SU-DHL-6 (cell line): Measurements from ENCODE around the gene SAXO1.

Experiments used
- H2AFZ ChIP-seq: fragments of 200-600 bp; sonication (generic); 2 replicates; pipeline ENCODE4 v1.6.1; 2014; ENCODE audit warnings: low read depth, mild to moderate bottlenecking, moderate library complexity, mixed read lengths, antibody characterized with exemption, low read length; ENCODE audit not compliant: severe bottlenecking
- H3F3A ChIP-seq: fragments of 200-600 bp; shearing (Covaris generic); 2 replicates; pipeline ENCODE4 v1.6.0; 2016; ENCODE audit warnings: antibody characterized with exemption, mild to moderate bottlenecking; ENCODE audit not compliant: insufficient read depth
- H3K27ac ChIP-seq: fragments of 200-600 bp; sonication (generic); 2 replicates; pipeline ENCODE4 v1.5.1; 2016; ENCODE audit warnings: low read depth, mild to moderate bottlenecking, low read length, moderate library complexity, mixed read lengths
- H3K27me3 ChIP-seq: fragments of 200-600 bp; sonication (generic), shearing (Covaris generic); 2 replicates; pipeline ENCODE4 v1.6.0; 2014; ENCODE audit warnings: mild to moderate bottlenecking, low read length
- H3K36me3 ChIP-seq: fragments of 200-600 bp; sonication (generic); 2 replicates; pipeline ENCODE4 v1.6.1; 2014; ENCODE audit warnings: mild to moderate bottlenecking, low read length, mixed read lengths
- H3K4me2 ChIP-seq: fragments of 300-600, 200-600 bp; shearing (Covaris generic), sonication (generic); 2 replicates; pipeline ENCODE4 v1.6.0; 2014; ENCODE audit warnings: low read length, low read depth, mild to moderate bottlenecking; ENCODE audit not compliant: poor library complexity, severe bottlenecking
- H3K4me3 ChIP-seq: fragments of 200-600 bp; sonication (generic); 2 replicates; pipeline ENCODE4 v1.5.1; 2014; ENCODE audit warnings: antibody characterized with exemption, low read length, mild to moderate bottlenecking, mixed read lengths; ENCODE audit not compliant: insufficient read depth, poor library complexity, severe bottlenecking
- H3K79me2 ChIP-seq: fragments of 200-600 bp; sonication (generic); 2 replicates; pipeline ENCODE4 v1.6.1; 2014; ENCODE audit warnings: mild to moderate bottlenecking, low read length, moderate library complexity; ENCODE audit not compliant: insufficient read depth
- H3K9ac ChIP-seq: fragments of 200-600 bp; sonication (generic); 2 replicates; pipeline ENCODE4 v1.7.0; 2014; ENCODE audit warnings: mild to moderate bottlenecking, low read length
- H3K9me2 ChIP-seq: fragments of 200-600 bp; sonication (generic); replicated peaks from 2 replicates; pipeline ENCODE4 v1.6.1; 2014; ENCODE audit warnings: low read length; ENCODE audit not compliant: insufficient read depth
- H3K9me3 ChIP-seq: fragments of 200-600 bp; sonication (generic); 2 replicates; pipeline ENCODE4 v1.6.1; 2014; ENCODE audit warnings: low read length, mixed read lengths; ENCODE audit not compliant: insufficient read depth
- H4K20me1 ChIP-seq: fragments of 200-600 bp; sonication (generic); 2 replicates; pipeline ENCODE4 v1.6.1; 2014; ENCODE audit warnings: low read depth, mild to moderate bottlenecking, antibody characterized with exemption, low read length, moderate library complexity, mixed read lengths
- CTCF ChIP-seq: fragments of 200-600 bp; sonication (generic); IDR thresholded peaks from one replicate; pipeline ENCODE4 v1.5.1; 2017; ENCODE audit warnings: antibody characterized with exemption, mild to moderate bottlenecking, low read length, moderate library complexity; ENCODE audit not compliant: insufficient read depth, poor library complexity, severe bottlenecking
- EZH2phosphoT487 ChIP-seq: fragments of 200-600 bp; sonication (generic), shearing (Covaris generic); conservative IDR thresholded peaks from 2 replicates; pipeline ENCODE4 v1.6.1; 2018; ENCODE audit warnings: mild to moderate bottlenecking, antibody characterized with exemption, low read length, moderate library complexity, mixed read lengths

SAXO1 gene

DNA sequence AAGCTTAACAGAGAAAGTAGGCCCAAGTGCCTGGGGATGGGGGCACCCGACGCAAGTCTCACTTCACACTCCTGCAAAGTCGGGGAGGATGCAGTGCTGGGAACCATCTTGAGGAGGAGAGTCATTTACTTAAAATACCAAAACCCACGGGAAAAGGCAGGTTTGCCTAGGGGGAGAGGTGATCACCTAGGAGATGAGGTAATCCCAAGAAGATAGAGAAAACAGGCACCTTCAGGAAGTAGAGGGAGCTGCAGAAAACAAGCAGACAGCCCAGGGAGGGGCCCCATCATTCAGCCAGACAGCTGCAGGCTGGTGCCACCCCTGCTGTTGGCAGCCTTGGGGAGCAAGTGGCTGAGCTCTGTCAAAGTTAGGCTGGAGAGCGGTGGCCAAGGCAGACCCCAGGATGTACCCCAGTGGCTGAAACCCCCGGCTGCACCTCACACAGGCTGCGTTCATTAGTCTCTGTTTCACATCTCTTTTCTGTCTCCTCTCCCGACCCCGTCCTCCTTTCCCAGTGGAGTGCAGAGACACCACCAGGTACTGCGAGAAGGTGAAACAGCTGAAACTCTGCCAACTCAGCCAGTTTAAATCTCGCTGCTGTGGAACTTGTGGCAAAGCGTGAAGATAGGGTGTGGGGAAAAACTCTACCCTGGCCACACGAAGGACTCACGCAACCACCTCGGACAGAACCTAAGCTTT is 124.9 kb downstream of the SAXO1 start:
- H3K9me3 ChIP-seq = no peaks in the 10 kb centered on the region
- H3K4me3 ChIP-seq = no peak overlapping the region
- no peak overlapping the region for H3K27ac ChIP-seq
- no peaks in the 10 kb centered on the region for H3K27me3 ChIP-seq
- no peaks in the 10 kb centered on the region for H3K9me2 ChIP-seq
- TF ChIP-seq CTCF (no peak), EZH2phosphoT487 (no peak)
- H3K4me2 ChIP-seq = no peak overlapping the region
- no peaks in the 10 kb centered on the region for H3K79me2 ChIP-seq
- no peaks in the 10 kb centered on the region for H3K36me3 ChIP-seq
- H3F3A ChIP-seq = no peaks in the 10 kb centered on the region
- no peak overlapping the region for H3K9ac ChIP-seq
- H2AFZ ChIP-seq = no peak overlapping the region
- no peaks in the 10 kb centered on the region for H4K20me1 ChIP-seq

DNA sequence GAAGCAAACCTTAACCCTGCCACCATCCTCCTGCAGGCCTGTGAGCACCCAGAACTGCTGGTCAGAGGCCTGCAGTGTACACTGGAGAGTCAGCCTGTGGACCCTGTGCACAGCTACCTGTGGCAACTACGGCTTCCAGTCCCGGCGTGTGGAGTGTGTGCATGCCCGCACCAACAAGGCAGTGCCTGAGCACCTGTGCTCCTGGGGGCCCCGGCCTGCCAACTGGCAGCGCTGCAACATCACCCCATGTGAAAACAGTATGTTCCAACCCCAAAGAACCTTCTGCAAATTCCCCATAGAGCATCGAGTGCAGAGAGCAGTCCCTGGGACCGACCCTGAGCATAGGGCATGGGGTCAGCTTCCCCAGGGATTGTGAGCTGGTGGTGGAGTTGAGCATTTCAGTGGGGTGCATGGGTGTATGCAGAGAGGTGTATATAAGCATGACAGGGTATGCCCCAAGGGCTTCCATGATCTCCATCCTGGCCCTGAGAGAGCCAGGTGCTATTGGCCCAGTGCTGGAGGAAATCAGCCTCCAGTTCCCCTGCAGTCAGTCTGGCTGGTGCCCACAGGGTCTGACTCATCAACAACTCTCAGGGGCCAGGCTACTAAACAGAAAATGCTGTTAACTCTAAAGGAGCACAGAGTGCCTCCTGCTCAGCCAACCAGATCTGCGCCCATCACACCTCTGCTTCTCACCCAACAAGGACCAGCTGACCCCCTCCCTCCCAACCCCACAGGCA is 126.2 kb downstream of the SAXO1 start:
- H3K9ac ChIP-seq = no peak overlapping the region
- no peaks in the 10 kb centered on the region for H3K9me2 ChIP-seq
- TF ChIP-seq CTCF = no peak
- TF ChIP-seq EZH2phosphoT487 = no peak
- H3K9me3 ChIP-seq = no peaks in the 10 kb centered on the region
- no peaks in the 10 kb centered on the region for H3K27me3 ChIP-seq
- no peak overlapping the region for H3K4me2 ChIP-seq
- H2AFZ ChIP-seq = no peak overlapping the region
- no peaks in the 10 kb centered on the region for H3F3A ChIP-seq
- no peaks in the 10 kb centered on the region for H3K36me3 ChIP-seq
- H3K27ac ChIP-seq = no peak overlapping the region
- no peaks in the 10 kb centered on the region for H4K20me1 ChIP-seq
- no peaks in the 10 kb centered on the region for H3K79me2 ChIP-seq
- H3K4me3 ChIP-seq = no peak overlapping the region

- H3K27me3 ChIP-seq = no peaks in the 10 kb centered on the region
- H3F3A ChIP-seq = no peaks in the 10 kb centered on the region
- H3K4me3 ChIP-seq = no peak overlapping the region
- no peak overlapping the region for H2AFZ ChIP-seq
- no peaks in the 10 kb centered on the region for H3K79me2 ChIP-seq
- no peaks in the 10 kb centered on the region for H4K20me1 ChIP-seq
- no peaks in the 10 kb centered on the region for H3K9me2 ChIP-seq
- TF ChIP-seq EZH2phosphoT487 = no peak
- no peak overlapping the region for H3K9ac ChIP-seq
- H3K4me2 ChIP-seq = no peak overlapping the region
- H3K36me3 ChIP-seq = no peaks in the 10 kb centered on the region
- H3K27ac ChIP-seq = no peak overlapping the region
- H3K9me3 ChIP-seq = no peaks in the 10 kb centered on the region
Observed at GRCh38 chr9:18905883-18906629, 127.0 kb downstream of the SAXO1 start.
